Measurements from ENCODE around the gene SHMT2. TPM values are rescaled to one million over a fixed set of nuclear protein-coding genes. Genes with fewer than 3 reads are reported as not detected.

SHMT2 gene
- total and polyA plus RNA-seq, 2 experiments from 2014 or later, result 125 to 387 TPM

DNA sequence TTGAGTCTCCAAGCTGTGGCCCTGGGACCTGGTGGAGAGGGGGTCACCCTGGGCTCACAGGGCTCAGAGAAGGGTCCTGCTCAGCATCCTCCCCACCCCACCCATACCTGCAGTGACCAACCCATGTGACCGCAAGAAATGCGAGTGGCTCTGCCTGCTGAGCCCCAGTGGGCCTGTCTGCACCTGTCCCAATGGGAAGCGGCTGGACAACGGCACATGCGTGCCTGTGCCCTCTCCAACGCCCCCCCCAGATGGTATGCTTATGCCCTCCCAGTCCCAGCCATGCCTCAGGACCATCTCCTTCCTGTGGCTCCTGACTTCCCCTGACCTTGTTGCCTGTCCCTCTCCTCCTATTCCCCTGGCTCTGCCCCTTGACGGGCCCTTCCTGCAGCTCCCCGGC, 19.6 kb upstream of the SHMT2 start:
- Histone ChIP-seq H3F3A (replicated peaks; ENCODE audit: low read depth) (0 out of 2 replicates have a peak, but pooled peaks cover 12% of the 10 kb centered on the region), H3K9me2 (ENCODE audit: insufficient read depth) (no peaks in the 10 kb centered on the region), H3K79me2 (replicated peaks; ENCODE audit: insufficient read depth) (no peaks in the 10 kb centered on the region), H3K27me3 (ENCODE audit: insufficient read depth) (peaks cover 15% of the 10 kb centered on the region), H2AFZ (no peak overlapping the region), H3K4me3 (no peak overlapping the region), H3K4me2 (no peak overlapping the region), H3K4me1 (ENCODE audit: insufficient read depth) (peaks cover 17% of the 10 kb centered on the region), H3K36me3 (ENCODE audit: insufficient read depth) (peaks cover 7% of the 10 kb centered on the region; the same call in 1 of the 2 replicates), H3K27ac (ENCODE audit: low read depth) (no peak overlapping the region), H4K20me1 (replicated peaks; ENCODE audit: insufficient read depth) (0 out of 2 replicates have a peak, but pooled peaks cover 7% of the 10 kb centered on the region)
- Mint-ChIP-seq H3K9me3 (no peaks in the 10 kb centered on the region; the same call in 2 of the 3 replicates), H3K4me1 (peaks cover 19% of the 10 kb centered on the region), H3K4me3 (no peak overlapping the region), H3K27me3 (ENCODE audit: insufficient read depth, low read depth, poor library complexity) (peaks cover 29% of the 10 kb centered on the region), H3K27ac (no peak overlapping the region), H3K36me3 (ENCODE audit: low read depth) (peaks cover 62% of the 10 kb centered on the region)
- no peak for TF ChIP-seq REST (IDR thresholded peaks at IDR 0.05; ENCODE audit: unreplicated experiment)
- TF ChIP-seq EZH2 (IDR thresholded peaks at IDR 0.05; ENCODE audit: low read depth, unreplicated experiment), result no peak
- no peak for TF ChIP-seq JUNB (IDR thresholded peaks at IDR 0.05; ENCODE audit: unreplicated experiment)
- no peak for TF ChIP-seq STAT1 (IDR thresholded peaks at IDR 0.05; ENCODE audit: unreplicated experiment)
- TF ChIP-seq CREB1 (CRISPR knock-in tag; IDR thresholded peaks at IDR 0.05; ENCODE audit: low read depth), result no peak
- TF ChIP-seq, protein P1, sequence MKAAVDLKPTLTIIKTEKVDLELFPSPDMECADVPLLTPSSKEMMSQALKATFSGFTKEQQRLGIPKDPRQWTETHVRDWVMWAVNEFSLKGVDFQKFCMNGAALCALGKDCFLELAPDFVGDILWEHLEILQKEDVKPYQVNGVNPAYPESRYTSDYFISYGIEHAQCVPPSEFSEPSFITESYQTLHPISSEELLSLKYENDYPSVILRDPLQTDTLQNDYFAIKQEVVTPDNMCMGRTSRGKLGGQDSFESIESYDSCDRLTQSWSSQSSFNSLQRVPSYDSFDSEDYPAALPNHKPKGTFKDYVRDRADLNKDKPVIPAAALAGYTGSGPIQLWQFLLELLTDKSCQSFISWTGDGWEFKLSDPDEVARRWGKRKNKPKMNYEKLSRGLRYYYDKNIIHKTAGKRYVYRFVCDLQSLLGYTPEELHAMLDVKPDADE (IDR thresholded peaks at IDR 0.05), result no peak
- no peak for TF ChIP-seq POLR2AphosphoS5 (IDR thresholded peaks at IDR 0.05; ENCODE audit: low read depth)
- TF ChIP-seq ZNF114 (CRISPR knock-in tag; IDR thresholded peaks at IDR 0.05), result no peak
- TF ChIP-seq EZH2phosphoT487 (IDR thresholded peaks at IDR 0.05; ENCODE audit: unreplicated experiment), result no peak
- TF ChIP-seq ZNF331 (CRISPR knock-in tag; IDR thresholded peaks at IDR 0.05; ENCODE audit: low read depth), result no peak
- no peak for TF ChIP-seq ZNF462 (CRISPR knock-in tag; IDR thresholded peaks at IDR 0.05)
- no peak for TF ChIP-seq CTCF (conservative IDR thresholded peaks at IDR 0.05; ENCODE audit: low read depth in 2 of 2)
- no peak for TF ChIP-seq NANOG (IDR thresholded peaks at IDR 0.05; ENCODE audit: borderline replicate concordance)
- DNase-seq (ENCODE audit: low spot score), result no peak
- ATAC-seq, result no peak
